ENCODE data around the gene LIMD2. TPM values are rescaled to one million over a fixed set of nuclear protein-coding genes. Genes with fewer than 3 reads are reported as not detected.

LIMD2 gene
- total RNA-seq, 1 donor from 2014 or later: 470 TPM

Other genes with a start within 250 kb of the LIMD2 start
- 1.5 and 1.6 TPM in 2 replicates for gene ACE, start 223.1 kb downstream of the LIMD2 start, total RNA-seq
- not detected in 2 replicates for gene KCNH6, start 176.8 kb downstream of the LIMD2 start, total RNA-seq
- gene DCAF7, start 149.6 kb downstream of the LIMD2 start, total RNA-seq: 128 and 131 TPM in 2 replicates
- 18.0 and 18.4 TPM in 2 replicates for gene TACO1, start 99.2 kb downstream of the LIMD2 start, total RNA-seq
- 27.1 and 28.5 TPM in 2 replicates for gene MAP3K3, start 77.7 kb downstream of the LIMD2 start, total RNA-seq
- gene STRADA, start 41.7 kb upstream of the LIMD2 start, total RNA-seq: 54.1 and 54.8 TPM in 2 replicates
- gene CCDC47, start 73.5 kb upstream of the LIMD2 start, total RNA-seq: 63.4 and 63.8 TPM in 2 replicates
- 123 and 129 TPM in 2 replicates for gene DDX42, start 74.0 kb upstream of the LIMD2 start, total RNA-seq
- gene PSMC5, start 127.3 kb upstream of the LIMD2 start, total RNA-seq: 158 and 166 TPM in 2 replicates
- 57.2 and 63.6 TPM in 2 replicates for gene FTSJ3, start 127.5 kb upstream of the LIMD2 start, total RNA-seq
- 138 and 139 TPM in 2 replicates for gene SMARCD2, start 142.6 kb upstream of the LIMD2 start, total RNA-seq
- not detected in 2 replicates for gene CSH2, start 173.6 kb upstream of the LIMD2 start, total RNA-seq
- not detected in 2 replicates for gene GH2, start 181.8 kb upstream of the LIMD2 start, total RNA-seq
- not detected in 2 replicates for gene CSH1, start 196.4 kb upstream of the LIMD2 start, total RNA-seq
- not detected in 2 replicates for gene CSHL1, start 211.1 kb upstream of the LIMD2 start, total RNA-seq
- gene GH1, start 218.7 kb upstream of the LIMD2 start, total RNA-seq: 0.50 TPM in 1 of 2 replicates, not detected in the other
- 38.3 and 41.0 TPM in 2 replicates for gene CD79B, start 232.2 kb upstream of the LIMD2 start, total RNA-seq